NT2/D1 (cell line): Measurements from ENCODE around the gene C7.

Experiments used
- DNase-seq: peaks from one replicate; pipeline ENCODE4 v3.0.0-alpha.2; 2011; ENCODE audit warnings: low read depth, low spot score
- H3K27me3 ChIP-seq: 2 replicates; pipeline ENCODE4 v1.6.0; 2011; ENCODE audit warnings: mild to moderate bottlenecking; ENCODE audit not compliant: insufficient read length, insufficient read depth
- H3K36me3 ChIP-seq: 2 replicates; pipeline ENCODE4 v1.6.1; 2011; ENCODE audit warnings: mild to moderate bottlenecking, low read length, mixed read lengths; ENCODE audit not compliant: insufficient read depth, insufficient read length
- H3K4me1 ChIP-seq: 2 replicates; pipeline ENCODE4 v1.5.1; 2011; ENCODE audit not compliant: insufficient read depth, insufficient read length
- H3K4me3 ChIP-seq: 2 replicates; pipeline ENCODE4 v1.5.1; 2011; ENCODE audit warnings: low read depth; ENCODE audit not compliant: insufficient read length
- H3K9ac ChIP-seq: 2 replicates; pipeline ENCODE4 v1.6.0; 2011; ENCODE audit warnings: low read depth; ENCODE audit not compliant: insufficient read length
- H3K9me3 ChIP-seq: 2 replicates; pipeline ENCODE4 v1.5.1; 2011; ENCODE audit warnings: mild to moderate bottlenecking, low read length; ENCODE audit not compliant: insufficient read depth
- SUZ12 ChIP-seq: IDR thresholded peaks from 2 replicates; pipeline ENCODE4 v1.6.1; 2011; ENCODE audit not compliant: insufficient read length, insufficient read depth; ENCODE audit errors: extremely low read depth
- YY1 ChIP-seq: IDR thresholded peaks from 2 replicates; pipeline ENCODE4 v1.6.1; 2011; ENCODE audit not compliant: insufficient read length, insufficient read depth
- ZNF274 ChIP-seq: IDR thresholded peaks from 2 replicates; pipeline ENCODE4 v1.6.1; 2011; ENCODE audit warnings: mild to moderate bottlenecking, low read depth, low read length

Gene C7

DNA sequence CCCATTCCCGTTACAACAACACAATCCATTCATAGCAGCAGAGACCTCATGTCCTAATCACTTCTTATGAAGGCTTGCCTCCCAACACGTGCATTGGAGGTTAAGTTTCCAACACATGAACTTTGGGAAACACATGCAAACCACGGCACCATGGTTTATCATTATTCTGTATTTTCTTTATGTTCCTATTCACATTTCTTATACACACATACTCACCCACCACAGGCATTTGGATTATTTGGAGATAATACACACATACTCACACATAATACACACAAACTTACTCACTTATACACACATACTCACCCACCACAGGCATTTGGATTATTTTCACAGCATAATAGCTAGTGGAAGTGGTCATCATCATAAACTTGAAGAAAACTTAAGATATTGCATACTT, 75.6 kb downstream of the C7 start:
- Histone ChIP-seq H3K4me3 (no peak overlapping the region), H3K36me3 (no peaks in the 10 kb centered on the region), H3K9me3 (no peaks in the 10 kb centered on the region), H3K4me1 (no peaks in the 10 kb centered on the region), H3K9ac (no peak overlapping the region), H3K27me3 (no peaks in the 10 kb centered on the region)
- no peak for DNase-seq
- TF ChIP-seq YY1, result no peak

DNA sequence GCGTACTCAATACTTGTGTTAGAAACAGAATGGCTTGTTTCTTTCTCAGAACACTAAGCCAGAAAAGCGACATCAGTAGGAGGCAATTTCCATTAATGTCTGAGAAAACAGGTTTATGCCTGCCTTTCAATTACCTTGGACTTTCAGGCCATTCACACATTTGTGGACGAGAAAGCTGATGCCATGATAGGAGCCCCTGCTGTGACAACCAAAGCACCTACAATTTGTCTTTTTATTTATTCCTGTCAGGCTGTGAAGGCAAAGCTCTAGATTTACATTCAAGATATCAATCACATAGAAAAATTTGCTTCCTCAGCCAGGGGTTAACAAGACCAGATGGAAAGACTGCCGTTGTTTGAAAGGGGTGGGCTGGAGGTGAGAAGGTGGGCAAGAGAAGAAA, 76.2 kb downstream of the C7 start:
- H3K9me3 ChIP-seq, result no peaks in the 10 kb centered on the region
- H3K4me1 ChIP-seq, result no peaks in the 10 kb centered on the region
- no peak overlapping the region for H3K4me3 ChIP-seq
- H3K27me3 ChIP-seq, result no peaks in the 10 kb centered on the region
- TF ChIP-seq SUZ12 (no peak), ZNF274 (no peak), YY1 (no peak)
- H3K9ac ChIP-seq, result no peak overlapping the region
- no peak for DNase-seq
- no peaks in the 10 kb centered on the region for H3K36me3 ChIP-seq

DNA sequence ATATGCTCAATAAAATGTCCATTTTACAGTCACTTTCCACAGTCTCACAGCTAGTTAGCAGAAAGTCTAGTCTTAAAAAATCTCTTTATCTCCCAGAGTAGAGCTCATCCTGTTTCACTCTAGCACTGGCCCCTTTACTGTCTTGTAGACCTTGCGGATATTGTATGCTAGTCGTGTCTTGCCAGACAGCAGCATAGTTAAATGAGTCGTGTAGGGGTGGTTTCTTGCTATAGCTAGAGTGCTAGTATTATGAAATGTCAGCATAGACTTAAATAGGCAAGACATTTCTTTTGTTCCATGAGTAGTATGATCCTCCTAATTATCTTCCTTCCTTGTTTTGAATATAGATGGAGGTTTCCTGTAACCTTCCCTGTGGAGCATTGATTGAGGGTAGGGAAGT, 77.4 kb downstream of the C7 start:
- DNase-seq, result no peak
- H3K27me3 ChIP-seq, result no peaks in the 10 kb centered on the region
- no peaks in the 10 kb centered on the region for H3K36me3 ChIP-seq
- H3K9ac ChIP-seq, result no peak overlapping the region
- no peaks in the 10 kb centered on the region for H3K9me3 ChIP-seq
- no peak for TF ChIP-seq ZNF274
- TF ChIP-seq SUZ12, result no peak
- no peak for TF ChIP-seq YY1
- H3K4me3 ChIP-seq, result no peak overlapping the region
- no peaks in the 10 kb centered on the region for H3K4me1 ChIP-seq

DNA sequence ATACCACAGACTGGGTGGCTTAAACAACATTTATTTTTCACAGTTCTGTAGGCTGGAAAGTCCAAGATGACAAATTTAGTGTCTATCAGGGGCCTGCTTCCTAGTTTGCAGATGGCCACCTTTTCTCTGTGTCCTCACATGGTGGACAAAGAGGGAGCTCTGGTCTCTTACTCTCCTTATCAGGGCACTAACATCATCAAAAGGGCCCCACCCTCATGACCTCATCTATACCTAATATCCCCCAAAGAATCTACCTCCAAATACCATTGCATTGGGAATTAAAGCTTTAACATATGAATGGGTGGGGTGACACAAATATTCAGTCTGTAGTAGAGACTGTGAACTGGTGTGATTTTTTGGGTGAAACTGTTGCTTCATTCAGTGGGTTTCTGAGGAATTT, 78.1 kb downstream of the C7 start:
- Histone ChIP-seq H3K4me3 (no peak overlapping the region), H3K27me3 (no peaks in the 10 kb centered on the region), H3K9ac (no peak overlapping the region), H3K9me3 (no peaks in the 10 kb centered on the region), H3K36me3 (no peaks in the 10 kb centered on the region), H3K4me1 (no peaks in the 10 kb centered on the region)
- DNase-seq, result no peak
- TF ChIP-seq ZNF274, result no peak
- no peak for TF ChIP-seq SUZ12
- TF ChIP-seq YY1, result no peak

DNA sequence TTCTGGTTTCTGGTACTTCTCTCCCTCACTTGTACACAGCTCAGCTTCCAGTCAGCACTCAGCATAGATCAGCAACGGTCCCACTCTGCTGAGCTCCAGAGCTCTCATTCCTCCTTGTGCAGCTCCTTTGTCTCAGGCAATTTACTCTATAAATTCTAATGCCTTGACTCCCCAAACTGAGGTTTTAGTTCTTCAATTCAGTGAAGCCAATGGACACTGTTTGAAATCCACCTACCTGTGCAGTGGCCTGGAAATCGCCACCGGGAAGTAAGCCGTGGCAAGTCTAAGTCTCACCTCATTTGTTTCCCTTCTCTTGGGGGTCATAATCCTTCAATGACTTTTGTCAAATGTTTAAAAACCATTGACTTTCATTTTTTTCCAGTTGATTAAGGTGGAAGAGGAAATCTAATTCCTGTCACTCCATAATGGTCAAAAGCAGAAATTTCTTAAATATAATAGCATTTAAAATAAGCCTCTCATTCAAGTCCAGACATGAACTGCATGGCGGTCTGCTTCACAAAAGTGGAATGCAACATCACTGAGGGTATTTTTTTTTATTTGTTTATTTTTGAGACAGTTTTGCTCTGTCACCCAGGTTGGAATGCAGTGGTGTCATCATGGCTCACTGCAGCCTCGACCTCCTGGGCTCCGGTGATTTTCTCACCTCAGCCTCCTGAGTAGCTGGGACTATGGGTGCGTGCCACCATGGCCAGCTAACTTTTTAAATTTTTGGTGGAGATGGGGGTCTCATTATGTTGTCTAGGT, 79.6 kb downstream of the C7 start:
- TF ChIP-seq ZNF274 (no peak), YY1 (no peak), SUZ12 (no peak)
- Histone ChIP-seq H3K9me3 (no peaks in the 10 kb centered on the region), H3K9ac (no peak overlapping the region), H3K4me1 (no peaks in the 10 kb centered on the region), H3K4me3 (no peak overlapping the region), H3K36me3 (no peaks in the 10 kb centered on the region), H3K27me3 (no peaks in the 10 kb centered on the region)
- no peak for DNase-seq

DNA sequence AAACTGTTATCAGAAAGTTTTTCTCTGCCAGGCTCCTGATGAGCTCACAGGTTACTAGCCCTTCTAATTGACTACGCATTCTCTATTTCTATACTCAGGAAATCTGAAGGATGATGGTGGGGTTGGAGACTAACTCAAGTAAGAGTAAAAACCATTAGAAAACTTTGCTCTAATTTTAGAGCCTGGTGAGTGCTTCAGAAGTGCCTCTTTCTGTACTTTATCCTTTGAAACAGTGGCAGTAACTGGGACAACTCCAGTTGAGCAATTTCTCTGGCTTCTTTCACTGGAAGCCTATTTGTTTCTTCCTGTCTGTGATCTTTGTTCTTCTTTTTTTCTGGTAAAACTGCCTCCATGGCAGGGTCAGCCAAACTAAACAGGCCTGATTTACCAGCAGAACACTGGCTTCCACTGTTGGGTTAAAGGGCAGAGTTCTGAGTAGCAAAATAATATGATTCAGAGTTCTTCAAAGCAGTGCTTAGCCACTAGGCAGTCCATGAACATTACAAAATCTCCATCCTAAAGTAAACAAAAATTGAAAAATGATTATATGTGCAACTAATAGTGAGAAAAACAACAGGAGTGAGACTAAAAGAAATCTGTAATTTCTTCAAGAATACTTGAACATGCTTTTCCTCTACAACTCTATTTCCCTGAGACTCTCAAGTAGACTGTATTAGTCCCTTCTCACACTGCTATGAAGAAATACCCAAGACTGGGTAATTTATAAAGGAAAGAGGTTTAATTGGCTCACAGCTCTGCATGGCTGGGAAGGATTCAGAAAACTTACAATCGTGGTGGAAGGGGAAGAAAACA, 82.1 kb downstream of the C7 start:
- DNase-seq, result no peak
- Histone ChIP-seq H3K4me1 (no peaks in the 10 kb centered on the region), H3K36me3 (no peaks in the 10 kb centered on the region), H3K4me3 (no peak overlapping the region), H3K9me3 (no peaks in the 10 kb centered on the region), H3K27me3 (no peaks in the 10 kb centered on the region), H3K9ac (no peak overlapping the region)
- TF ChIP-seq ZNF274 (no peak), YY1 (no peak), SUZ12 (no peak)

DNA sequence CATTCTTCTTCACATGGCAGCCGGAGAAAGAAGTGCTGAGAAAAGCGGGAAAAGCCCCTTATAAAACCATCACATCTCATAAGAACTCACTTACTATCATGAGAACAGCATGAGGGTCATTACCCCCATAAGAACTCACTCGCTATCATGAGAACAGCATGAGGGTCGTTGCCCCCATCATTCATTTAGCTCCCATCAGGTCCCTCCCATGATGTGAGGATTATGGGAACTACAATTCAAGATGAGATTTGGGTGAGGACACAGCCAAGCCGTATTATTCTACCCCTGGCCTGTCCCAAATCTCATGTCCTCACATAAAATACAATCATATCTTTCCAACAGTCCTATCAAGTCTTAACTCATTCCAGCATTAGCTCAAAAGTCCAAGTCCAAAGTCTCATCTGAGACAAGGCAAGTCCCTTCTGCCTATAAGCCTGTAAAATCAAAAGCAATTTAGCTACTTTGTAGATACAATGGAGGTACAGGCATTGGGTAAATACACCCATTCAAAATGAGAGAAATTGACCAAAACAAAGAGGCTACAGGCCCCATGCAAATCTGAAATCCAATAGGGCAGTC, 82.8 kb downstream of the C7 start:
- no peak for TF ChIP-seq YY1
- TF ChIP-seq ZNF274, result no peak
- no peak for TF ChIP-seq SUZ12
- Histone ChIP-seq H3K27me3 (no peaks in the 10 kb centered on the region), H3K4me1 (no peaks in the 10 kb centered on the region), H3K9ac (no peak overlapping the region), H3K4me3 (no peak overlapping the region), H3K36me3 (no peaks in the 10 kb centered on the region), H3K9me3 (no peaks in the 10 kb centered on the region)
- no peak for DNase-seq
